GM21367 (cell line): ENCODE data around the gene NRCAM.
"Not testable (repeated sequence)": the region's sequence is repeated elsewhere in the genome, so short reads cannot be mapped to it uniquely, and the experiment has no call there.

ENCODE experiments used
- ATAC-seq: cut with Tn5 transposase; IDR thresholded peaks from one replicate; pipeline ENCODE4 v1.9.1; 2021; ENCODE audit not compliant: unreplicated experiment

The NRCAM gene

DNA sequence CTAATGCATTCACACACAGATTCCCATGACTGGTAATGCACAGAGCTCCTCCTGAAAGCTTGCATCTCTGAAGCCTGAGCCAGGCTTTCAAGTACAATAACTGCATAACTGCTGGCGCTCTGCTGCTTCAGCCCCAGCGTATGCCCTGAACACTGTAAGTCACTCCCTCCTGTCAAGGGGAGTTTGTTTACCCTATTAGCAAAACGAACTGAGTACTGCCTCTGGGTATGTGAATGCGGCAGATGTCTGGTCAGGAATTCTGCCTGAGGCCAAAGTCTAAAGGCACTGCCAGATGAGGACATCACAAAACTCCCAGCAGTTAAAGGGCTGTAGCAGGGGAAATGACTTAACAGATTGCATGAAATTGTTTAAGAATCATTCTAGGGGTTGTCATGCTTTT, 97.7 kb downstream of the NRCAM start:
- no peak for ATAC-seq

DNA sequence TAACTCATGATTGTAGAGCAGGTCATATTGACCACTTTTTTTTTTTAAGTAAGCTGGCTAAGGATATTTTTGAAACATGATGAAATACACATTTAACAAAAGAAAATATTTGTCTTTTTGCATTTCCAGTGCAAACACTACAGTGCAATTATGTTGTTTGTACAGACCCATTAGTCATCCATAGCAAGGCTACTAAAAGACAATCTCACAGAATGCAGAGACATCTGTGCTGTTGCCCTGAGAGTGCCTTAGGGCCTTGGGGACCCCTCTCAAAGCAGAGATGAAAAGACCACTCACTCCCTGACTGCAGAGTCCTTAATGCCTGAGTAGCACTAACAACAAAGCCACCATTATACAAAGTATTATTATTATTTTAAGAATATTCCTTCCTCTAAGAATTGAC, 104.5 kb downstream of the NRCAM start:
- no peak for ATAC-seq

DNA sequence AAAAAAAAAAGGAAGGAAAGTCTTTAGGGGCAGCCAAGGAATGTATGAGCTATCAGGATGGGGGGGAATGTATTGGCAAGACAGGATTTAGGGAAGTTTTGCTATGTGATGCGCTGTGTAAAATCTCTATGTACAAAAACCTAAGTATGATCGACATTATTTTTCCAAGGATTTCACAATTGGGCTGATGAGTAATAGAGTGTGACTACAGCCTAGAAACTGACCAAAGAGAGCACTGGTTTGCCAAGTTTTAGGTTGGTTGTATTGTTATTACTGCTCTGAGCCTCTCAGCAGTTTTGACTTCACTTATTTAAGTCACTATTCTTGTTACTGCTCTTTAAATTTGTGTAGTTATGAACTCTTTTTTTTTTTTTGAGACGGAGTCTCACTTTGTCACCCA, 107.3 kb downstream of the NRCAM start:
- no peak for ATAC-seq

DNA sequence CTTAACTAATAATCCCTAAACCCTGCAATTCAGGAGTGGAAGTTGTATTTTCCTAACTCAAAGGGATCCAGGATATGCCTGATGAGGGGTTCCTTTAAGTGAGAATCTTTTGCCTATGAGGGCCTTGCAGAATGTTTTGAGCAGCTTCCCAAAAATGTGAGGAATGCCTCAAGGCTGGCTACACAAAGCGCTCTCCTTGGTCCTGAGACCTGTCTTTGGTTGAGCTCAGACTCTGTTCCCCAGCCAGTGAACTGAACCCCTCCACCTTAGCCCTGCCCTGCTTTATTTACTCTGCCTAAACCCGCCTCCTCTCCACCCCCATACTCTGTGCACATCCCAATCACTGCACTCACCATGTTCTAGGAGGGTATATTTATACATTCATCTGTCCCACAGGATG, 108.6 kb downstream of the NRCAM start:
- ATAC-seq, result no peak

DNA sequence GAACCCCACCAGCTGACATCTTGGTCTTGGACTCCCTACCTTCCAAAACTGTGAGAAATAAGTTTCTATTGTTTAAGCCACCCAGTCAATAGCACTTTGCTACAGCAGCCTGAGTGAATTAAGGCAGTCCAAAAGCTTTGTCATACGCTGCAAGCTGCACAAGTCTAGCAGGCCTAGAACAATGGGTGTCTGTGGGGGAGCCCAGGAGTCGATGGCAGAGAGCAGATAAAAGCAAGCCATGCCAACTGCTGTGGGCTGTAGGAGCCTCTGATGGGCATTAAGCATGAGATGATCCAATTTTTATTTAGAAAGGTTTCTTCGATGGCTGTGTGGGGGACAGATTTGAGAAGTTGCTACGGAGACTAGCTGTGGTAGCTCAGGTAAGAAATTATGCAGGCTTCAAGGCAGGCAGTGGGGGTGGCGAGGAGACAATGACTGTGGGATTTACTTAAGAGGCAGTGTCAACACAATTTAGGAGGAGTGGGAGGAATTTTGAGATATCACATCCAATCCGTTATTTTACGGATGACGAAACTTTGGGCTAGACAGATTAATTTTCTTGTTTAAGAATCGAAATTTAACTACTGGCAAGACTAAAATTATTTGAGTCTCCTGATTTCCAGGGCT, 110.4 kb downstream of the NRCAM start:
- ATAC-seq, result no peak

GRCh38 chr7:108340856-108341411, 115.3 kb downstream of the NRCAM start:
- no peak for ATAC-seq

DNA sequence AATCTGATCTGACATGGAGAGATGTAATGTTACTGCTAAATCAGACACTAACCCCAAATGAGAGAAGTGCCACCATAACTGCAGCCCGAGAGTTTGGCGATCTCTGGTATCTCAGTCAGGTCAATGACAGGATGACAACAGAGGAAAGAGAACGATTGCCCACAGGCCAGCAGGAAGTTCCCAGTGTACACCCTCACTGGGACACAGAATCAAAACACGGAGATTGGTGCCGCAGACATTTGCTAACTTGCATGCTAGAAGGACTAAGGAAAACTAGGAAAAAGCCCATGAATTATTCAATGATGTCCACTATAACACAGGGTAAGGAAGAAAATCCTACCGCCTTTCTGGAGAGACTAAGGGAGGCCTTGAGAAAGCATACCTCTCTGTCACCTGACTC, 115.8 kb downstream of the NRCAM start:
- not testable (repeated sequence) for ATAC-seq

DNA sequence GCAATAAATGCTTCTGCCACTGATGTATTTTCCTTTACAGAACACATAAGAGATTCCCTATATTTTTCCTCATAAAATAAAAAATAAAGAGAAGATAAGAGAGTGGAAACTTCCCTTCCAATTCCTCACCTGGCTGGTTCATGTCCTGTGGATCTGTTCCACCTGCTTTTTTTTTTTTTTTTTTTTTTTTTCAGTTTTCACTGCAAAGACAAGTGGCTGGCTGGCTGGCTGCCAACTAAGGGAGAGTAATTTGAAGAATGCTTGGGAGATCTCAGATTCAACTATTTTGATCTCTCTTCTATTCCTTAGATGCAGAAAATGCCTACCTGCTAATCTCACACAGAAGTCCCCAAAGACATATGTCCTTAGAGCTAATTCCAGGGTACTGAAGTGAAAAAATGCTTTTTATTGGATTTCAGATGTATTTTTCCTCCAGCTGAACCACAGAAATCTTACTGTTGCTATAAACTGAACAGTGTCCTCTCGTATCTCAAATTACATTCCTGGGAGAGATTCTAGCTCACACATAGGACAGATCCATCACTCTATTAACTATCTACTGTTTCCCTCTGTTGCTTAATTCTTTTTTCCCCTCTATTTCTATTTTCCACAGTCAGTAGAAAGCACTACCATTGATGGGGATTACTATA, 120.8 kb downstream of the NRCAM start:
- no peak for ATAC-seq

GRCh38 chr7:108332937-108333336, 123.3 kb downstream of the NRCAM start:
- ATAC-seq, result no peak

DNA sequence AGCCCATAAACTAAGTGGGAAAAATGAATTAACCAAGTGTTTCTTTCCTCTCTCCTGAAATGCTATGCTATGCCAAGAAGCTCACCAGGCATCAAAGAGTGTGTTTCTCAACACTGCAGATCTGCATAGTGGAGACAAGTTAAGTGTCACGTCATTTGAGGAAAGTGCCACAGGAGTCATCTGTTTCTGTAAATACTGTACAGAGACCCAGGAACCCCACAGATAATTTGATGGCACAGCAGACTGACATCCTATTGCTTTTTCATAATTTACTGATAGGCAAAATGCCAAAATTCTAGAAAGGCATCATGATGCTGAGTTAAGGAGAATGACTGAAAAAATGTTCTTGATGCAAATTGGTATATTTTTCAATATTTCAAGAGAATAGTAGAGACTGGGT, 124.3 kb downstream of the NRCAM start:
- ATAC-seq, result no peak

DNA sequence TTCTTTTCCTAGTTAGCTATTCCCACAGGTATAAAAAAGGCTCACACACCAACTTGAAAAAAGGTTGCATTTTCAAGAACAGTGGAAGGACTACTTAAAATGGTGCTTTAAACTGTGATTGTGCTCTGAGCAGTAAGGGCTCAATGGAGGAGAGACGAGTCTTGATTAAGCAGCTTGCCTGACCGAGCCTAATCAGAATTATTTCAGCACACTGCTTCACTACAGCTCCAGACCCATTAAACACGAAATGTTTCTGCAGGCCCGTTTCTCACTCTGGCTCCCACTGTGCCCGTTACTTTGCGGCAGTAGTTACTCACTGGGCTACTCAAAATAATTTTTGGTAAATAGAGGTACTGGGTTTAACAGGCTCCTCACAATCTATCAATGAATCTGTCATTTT, 126.0 kb downstream of the NRCAM start:
- no peak for ATAC-seq

DNA sequence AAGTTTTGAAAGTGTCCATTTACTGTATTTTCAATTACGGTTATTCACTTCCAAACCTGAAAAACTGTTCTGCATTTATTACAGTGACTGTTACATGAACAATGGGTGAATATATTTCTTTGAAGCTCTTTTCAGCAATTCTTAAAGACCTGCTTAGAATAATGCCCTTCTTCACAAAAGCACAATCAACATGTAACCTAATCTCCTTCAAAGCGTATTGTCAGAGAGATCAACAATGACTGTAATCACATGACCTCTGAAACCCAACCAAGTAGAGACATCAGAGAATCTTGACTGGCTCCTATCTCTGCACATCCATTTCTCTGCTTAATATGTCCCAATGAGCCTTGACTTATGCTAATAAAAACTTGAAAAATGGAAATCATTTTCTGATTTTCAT, 126.7 kb downstream of the NRCAM start:
- no peak for ATAC-seq

GRCh38 chr7:108328174-108328651, 128.0 kb downstream of the NRCAM start:
- peak; percentile 69 for ATAC-seq

- peak; percentile 50 for ATAC-seq
Measured at GRCh38 chr7:108327353-108327752, 128.9 kb downstream of the NRCAM start.

DNA sequence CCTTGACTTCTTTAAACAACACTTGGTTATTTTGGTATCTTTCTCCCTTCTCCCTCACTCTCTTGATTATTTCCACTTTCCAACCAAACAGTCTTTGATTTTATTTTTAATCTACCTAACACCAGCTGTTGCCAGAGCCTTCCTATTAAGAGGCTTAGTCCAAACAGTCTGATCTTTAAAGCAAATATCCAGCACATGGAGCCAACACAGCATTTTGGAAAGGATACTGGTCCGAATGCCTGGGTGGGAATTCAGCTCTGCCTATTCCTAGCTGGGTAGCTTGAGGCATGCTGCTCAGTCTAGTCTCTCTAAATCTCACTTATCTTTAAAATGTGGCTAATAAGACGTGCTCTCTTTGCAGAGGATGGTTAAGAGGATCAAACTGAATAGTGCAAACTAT, 129.3 kb downstream of the NRCAM start:
- ATAC-seq, result no peak

DNA sequence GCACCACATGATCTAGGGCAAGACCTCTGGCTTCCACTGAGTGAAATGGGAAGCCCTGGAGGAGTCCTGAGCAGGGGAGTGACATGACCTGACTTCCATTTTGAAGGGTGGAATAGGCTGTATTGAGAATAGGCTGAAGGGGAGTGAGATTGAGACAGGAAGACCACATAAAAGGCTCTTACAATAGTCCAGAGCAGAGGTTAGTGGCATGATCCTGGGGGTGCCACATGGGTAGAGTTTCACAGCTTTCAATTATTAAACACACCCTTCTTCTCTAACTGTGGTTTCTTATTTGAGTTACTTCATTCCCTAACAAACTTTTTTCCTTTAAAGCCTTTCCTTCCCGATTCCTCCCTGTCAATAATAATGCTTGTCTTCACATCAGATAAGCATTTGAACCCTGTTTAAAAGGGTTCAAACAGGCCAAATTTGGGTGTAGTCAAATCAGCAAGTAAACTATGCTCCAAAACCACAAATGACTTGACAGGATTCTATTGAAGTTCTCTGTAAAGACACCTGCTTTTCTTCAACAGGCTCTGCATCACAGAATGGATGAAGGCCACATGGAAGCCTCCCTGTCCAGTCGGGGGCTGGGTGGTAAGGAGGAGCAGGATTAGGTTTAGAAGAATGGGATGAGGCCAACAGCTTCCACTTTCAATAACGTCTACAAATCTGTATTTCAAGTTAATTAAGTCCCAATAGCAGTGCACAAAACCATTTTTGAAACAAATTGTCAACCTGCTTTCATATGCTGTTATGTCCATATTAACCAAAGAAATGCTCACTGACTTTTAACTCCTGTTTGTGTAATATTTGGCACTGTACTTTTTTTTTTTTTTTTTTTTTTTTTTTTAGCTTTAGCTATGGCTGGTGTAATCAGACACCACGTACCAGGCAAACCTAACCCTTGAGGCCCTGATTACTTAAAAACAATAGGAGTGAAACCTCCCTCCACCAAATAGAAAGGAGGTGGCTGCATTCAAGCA, 131.9 kb downstream of the NRCAM start:
- no peak for ATAC-seq

DNA sequence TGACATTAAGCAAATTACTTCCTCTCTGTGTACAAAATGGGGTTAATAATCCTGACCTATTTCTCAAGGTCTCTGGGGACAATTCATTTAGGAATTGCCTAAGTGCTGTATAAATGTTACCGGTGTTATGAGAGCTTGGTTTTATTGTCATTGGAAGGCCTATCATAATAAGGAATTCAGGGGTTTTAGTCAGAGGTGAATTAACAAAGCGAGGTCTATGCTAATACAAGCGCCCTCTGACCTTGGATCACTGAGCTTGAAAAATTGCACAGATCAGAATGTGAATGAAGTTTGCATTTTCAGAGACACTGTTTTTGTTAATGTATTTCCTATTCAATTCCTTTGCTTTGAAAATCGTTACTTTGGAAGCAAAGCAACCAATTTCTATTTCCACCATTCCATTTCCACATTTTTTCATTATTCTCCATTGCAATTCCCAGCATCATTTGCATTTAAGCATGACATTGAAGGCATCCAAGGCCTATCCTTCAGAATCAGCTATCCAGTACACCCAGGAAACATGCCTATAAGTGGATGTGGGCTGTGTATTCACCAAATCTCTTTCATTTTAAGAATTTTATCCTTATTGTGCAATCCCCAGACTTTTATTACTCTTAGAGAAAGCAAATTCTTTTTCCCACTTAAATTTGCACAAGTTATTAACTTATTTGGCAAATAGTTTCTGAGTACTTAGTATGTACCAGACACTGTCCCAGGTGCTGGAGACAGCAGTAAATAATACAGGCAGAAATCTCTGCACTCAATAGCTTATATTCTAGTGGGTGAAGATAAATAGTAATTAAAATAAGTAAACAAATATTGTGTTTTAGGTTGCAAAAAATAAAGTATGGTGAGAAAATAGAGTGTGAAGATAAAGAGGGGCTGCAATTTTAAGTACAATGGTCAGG, 133.1 kb downstream of the NRCAM start:
- ATAC-seq, result no peak

- ATAC-seq, result no peak
Measured at GRCh38 chr7:108322046-108322445, 134.2 kb downstream of the NRCAM start.

DNA sequence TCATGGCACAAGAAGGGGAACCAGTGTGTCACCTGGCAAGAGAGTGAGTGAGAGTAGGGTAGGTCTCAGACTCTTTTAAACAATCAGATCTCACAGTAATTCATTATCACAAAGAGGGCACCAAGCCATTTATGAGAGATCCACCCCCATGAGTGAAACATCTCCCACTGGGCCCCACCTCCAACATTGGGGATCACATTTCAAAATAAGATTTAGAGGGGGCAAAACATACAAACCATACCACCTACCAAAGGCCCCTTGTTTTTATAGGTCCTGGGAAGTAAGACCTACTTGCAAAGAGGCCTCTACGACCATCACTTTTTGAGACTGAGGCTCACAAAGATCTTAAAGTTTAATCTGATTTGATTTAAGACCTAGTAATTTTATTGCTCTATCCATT, 134.9 kb downstream of the NRCAM start:
- ATAC-seq, result no peak

DNA sequence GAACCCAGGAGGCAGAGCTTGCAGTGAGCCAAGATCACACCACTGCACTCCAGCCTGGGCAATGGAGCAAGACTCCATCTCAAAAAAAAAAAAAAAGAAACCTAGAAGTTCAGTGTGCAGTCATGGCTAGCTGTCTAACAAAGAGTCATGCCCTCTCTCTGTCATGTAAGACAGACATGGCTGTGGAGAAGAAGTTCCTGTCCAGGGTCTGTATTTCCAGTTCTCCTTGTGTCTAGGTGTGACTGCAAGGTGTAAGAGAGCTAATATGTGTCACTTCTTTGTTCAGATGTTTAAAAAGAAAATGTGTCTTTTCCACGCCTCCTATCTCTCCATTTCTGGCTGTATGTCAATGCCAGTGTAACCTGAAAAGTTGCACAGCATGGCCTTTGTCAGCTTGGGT, 139.5 kb downstream of the NRCAM start:
- ATAC-seq, result no peak
